Epithelial cell of prostate (primary cell): ENCODE data around the gene ZBTB8A.
A peak's percentile ranks its signal among the peaks of the same experiment; 100 is the strongest.
"Not testable (repeated sequence)": the region's sequence is repeated elsewhere in the genome, so short reads cannot be mapped to it uniquely, and the experiment has no call there.

Experiments
- DNase-seq: peaks from one replicate; pipeline ENCODE4 v3.0.0-alpha.2; 2011; ENCODE audit warnings: low read depth, low spot score
- H3K27ac ChIP-seq: fragments of 450-650 bp; 2 replicates; pipeline ENCODE4 v1.5.1; 2017; ENCODE audit warnings: mild to moderate bottlenecking

ZBTB8A gene

GRCh38 chr1:32618673-32619221, 79.5 kb downstream of the ZBTB8A start:
- H3K27ac ChIP-seq: no peak overlapping the region
- no peak for DNase-seq

DNA sequence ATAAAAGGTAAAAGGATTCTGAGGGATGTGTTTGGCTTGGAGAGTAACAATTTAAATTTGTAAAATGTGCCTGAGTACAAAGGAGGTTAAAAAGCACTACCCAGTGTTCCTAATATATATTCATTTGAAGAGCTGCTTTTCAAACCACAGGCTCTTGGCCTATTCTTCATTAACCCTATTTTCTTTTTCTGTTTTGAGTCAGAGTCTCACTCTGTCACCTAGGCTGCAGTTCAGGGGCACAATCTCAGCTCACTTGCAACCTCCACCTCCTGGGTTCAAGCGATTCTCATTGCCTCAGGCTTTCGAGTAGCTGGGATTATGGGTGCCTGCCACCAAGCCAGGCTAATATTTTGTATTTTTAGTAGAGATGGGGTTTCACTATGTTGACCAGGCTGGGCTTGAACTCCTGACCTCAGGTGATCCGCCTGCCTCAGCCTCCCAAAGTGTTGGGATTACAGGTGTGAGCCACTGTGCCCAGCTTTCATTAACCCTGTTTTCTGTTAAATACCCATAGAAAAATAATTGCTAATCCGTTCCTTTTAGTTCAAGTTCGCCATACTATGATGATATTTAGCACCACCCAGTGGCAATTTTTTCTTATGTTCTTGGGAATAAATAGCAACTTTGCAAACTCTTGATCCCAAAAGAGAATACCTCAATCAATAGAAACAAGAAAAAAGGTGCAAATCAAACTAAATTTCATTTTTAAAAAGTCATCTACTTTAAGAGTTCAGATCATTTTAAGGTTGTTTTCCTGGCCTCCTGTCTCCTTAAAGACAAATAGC, 80.7 kb downstream of the ZBTB8A start:
- H3K27ac ChIP-seq: no peak overlapping the region
- no peak for DNase-seq

DNA sequence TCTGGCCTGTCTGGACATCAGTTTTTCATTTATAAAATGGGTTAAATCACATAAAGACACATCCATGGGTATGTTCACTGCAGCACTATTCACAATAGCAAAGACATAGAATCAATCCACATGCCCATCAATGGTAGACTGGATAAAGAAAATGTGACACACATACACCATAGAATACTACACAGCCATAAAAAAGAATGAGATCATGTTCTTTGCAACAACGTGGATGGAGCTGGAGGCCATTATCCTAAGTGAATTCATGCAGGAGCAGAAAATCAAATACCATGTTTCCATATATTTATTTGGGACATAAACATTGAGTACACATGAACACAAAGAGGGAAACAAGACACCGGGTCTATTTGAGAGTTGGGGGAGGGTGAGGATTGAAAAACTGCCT, 83.0 kb downstream of the ZBTB8A start:
- DNase-seq: no peak
- no peak overlapping the region for H3K27ac ChIP-seq

DNA sequence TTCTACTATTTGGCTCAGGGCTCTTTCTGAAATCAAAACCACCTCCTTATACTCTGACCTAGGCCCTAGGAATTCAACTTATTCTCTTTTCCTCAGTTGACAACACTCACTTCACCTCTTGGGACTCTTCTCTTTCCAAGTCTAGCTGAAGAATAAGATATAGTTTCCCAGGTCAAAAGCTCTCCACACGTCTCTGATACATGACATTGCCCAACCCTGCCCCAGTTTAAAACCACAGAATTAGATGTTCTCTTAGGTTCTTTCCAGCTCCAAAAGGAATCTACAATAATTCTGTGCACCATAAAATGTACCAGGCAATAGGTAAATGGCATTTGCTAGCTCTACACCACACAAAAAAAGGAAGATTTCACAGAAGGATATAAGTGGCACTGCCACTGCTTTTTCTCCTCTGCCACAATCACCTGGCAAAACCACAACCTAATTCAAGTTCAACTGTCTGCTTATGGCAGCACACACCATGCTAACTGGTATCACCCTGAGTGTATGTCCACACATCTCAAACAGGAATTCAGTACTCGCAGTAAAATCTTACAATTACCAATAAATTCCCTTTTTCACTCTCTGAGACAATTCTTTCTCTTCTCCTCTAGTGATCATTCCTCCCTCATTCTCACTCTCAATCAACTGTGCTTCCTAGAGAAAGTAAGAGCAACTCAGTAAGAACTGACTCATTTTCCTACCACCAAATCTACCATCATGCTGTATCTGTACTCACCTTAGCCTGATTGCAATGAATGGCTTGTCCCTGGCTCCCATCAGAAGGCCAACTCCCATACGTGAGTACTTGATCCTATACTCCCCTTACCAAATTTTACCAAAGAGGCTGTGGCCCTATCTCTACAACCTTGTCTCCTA, 83.8 kb downstream of the ZBTB8A start:
- DNase-seq: no peak

GRCh38 chr1:32623775-32624174, 84.5 kb downstream of the ZBTB8A start:
- no peak for DNase-seq
- no peak overlapping the region for H3K27ac ChIP-seq

More for the DNA sequence above, 83.8 kb downstream of the ZBTB8A start:
- no peak overlapping the region for H3K27ac ChIP-seq

- no peak for DNase-seq
- H3K27ac ChIP-seq: no peak overlapping the region
Measured at GRCh38 chr1:32626176-32626575, 86.9 kb downstream of the ZBTB8A start.

- no peak overlapping the region for H3K27ac ChIP-seq
- DNase-seq: no peak
Measured at GRCh38 chr1:32627596-32628162, 88.5 kb downstream of the ZBTB8A start.

DNA sequence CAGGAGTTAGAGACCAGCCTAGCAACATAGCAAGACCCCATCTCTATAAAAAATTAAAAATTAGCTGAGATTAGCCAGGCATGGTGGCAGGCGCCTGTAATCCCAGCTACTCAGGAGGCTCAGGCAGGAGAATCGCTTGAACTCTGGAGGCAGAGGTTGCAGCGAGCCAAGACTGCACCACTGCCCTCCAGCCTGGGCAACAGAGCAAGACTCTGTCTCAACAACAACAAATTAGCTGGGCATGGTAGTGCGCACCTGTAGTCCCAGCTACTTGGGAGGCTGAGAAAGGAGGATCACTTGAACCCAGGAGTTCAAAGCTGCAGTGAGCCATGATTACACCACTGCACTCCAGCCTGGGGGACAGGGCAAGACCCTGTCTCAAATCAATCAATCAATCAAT, 90.9 kb downstream of the ZBTB8A start:
- DNase-seq, H3K27ac ChIP-seq: not testable (repeated sequence)

- DNase-seq: no peak
- H3K27ac ChIP-seq: no peak overlapping the region
Measured at GRCh38 chr1:32632829-32633228, 93.6 kb downstream of the ZBTB8A start.

DNA sequence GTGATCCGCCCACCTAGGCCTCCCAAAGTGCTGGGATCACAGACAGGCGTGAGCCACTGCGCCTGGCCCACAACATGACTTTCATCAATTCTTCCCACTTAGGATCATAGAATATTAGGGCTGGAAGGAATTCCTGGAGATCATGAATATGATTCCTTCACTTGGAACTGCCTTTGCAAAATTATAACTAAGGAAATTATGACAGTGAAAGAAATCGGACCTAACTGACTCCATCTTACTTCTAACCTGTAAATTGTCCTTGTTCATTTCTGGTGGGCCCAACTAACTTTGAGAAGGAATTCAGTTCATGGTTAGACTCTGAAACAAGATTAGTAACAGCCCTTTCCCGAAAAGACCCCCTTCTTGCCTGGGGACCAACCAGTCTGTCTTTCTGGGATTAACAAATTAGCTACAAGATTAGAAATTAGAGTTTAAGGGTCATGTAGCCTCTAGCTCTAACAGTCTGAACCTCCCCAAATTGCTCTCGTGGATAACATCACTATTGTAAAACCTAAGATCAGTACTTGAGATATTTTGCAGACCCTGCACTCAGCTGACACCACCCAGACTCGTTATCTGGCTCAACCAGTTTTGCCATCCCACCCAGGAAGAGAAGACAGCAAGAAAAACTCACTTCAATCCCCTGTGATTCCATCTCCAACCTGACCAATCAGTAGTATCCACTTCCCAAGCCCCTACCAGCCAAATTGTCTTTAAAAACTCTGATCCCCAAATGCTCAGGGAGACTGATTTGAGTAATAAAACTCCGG, 96.5 kb downstream of the ZBTB8A start:
- no peak overlapping the region for H3K27ac ChIP-seq
- DNase-seq: no peak

DNA sequence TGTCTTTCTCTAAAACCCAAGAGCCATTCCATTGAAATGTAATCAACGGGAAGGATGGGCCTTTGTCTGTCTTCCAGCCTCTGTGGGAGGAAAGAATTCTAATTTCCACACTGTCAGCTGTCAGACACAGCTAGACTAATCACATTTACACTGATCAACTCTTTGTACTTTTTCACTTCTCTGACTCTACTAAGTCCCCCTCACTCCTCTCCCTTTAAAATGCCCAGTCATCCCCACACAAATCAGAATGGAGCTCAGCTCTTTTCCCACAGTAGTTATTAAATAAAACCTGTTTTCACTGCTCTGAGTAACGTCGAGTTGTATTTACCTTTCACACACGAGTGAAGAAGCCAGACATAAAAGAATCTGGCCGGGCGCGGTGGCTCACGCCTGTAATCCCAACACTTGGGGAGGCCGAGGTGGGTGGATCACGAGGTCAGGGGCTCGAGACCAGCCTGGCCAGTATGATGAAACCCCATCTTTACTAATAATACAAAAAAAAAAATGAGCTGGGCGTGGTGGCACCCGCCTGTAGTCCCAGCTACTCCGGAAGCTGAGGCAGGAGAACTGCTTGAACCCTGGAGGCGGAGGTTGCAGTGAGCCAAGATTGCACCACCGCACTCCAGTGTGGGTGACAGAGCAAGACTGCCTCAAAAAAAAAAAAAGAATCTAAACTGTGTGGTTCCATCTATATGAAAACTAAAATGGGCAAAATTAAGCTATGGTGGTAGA, 97.9 kb downstream of the ZBTB8A start:
- peak overlapping the region; percentile 29 for H3K27ac ChIP-seq
- DNase-seq: no peak

- no peak for DNase-seq
- no peak overlapping the region for H3K27ac ChIP-seq
Measured at GRCh38 chr1:32639489-32640075, 100.4 kb downstream of the ZBTB8A start.

DNA sequence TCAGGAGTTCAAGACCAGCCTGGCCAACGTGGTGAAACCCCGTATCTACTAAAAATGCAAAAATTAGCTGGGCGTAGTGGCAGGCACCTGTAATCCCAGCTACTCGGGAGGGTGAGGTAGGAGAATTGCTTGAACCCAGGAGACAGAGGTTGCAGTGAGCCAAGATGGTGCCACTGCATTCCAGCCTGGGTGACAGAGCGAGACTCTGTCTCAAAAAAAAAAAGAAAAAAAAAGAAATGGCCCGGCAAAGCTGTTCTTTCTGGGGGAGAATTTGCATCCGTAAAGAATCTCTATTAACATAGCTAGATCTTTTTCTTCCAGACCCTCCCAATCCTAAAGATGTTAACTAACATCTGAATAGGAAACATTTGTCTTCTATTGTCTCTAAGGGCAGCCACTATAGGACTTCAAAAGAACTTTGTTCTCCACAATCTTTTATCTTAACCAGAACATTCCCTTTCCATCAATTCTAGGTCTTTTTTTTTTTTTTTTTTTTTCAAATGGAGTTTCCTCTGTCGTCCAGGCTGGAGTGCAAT, 103.1 kb downstream of the ZBTB8A start:
- H3K27ac ChIP-seq, DNase-seq: not testable (repeated sequence)

DNA sequence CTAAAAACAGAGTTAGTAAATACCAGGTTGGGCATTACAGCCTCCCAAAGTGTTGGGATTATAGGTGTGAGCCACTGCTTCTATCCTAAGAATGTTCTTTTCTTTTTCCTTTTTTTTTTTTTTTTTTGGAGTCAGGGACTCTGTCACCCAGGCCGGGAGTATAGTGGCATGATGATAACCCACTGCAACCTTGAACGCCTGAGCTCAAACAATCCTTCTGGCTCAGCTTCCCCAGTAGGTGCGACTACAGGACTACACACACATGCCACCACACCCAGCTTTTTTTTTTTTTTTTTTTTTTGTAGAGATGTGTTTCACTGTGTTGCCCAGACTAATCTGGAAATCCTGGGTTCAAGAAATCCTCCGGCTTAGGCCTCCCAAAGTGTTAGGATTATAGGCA, 105.2 kb downstream of the ZBTB8A start:
- no peak overlapping the region for H3K27ac ChIP-seq
- no peak for DNase-seq

GRCh38 chr1:32647308-32648134, 108.3 kb downstream of the ZBTB8A start:
- H3K27ac ChIP-seq: no peak overlapping the region
- no peak for DNase-seq

DNA sequence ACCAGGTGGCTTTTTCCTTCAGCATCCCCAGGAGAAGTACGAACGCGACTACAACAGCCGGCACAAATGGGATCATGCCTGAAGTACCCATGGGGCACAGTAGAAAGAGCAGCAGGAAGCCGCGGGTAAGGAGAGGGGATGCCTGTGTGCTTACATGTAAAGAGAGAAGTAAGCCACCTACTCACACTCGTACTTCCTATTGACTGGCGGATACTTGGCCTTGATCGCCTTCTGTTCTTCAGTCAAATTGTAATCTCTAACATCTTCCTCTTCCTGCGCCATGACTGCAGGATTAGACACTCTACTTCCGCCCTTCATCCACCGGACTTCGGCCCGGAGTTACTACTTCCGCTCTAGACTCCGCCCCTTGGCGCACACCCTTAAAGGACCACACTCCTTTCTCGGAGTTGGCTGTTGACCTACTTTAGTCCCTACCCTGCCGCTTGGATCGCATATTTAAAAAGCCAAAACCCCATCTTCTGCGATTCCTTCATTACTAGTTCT, 111.1 kb downstream of the ZBTB8A start, which contains the start of gene ZBTB8OS:
TSS of gene ZBTB8OS (minus strand) at position 303 of the 504 bp plus-strand sequence. CDS start at position 282, 21 bp downstream.
- DNase-seq: peak; percentile 82
- peak within 1 kb of the TSS; percentile 98 for H3K27ac ChIP-seq

- peak within 1 kb of the TSS; percentile 98 for H3K27ac ChIP-seq
- DNase-seq: peak; percentile 83
Measured at GRCh38 chr1:32650752-32651460, 111.7 kb downstream of the ZBTB8A start, which contains the start of gene RBBP4. TSS of gene RBBP4 (plus strand) at chr1:32651208. CDS start at chr1:32651307, 99 bp downstream.
